ENCODE data around the gene TP53RK. TPM values are rescaled to one million over a fixed set of nuclear protein-coding genes. Genes with fewer than 3 reads are reported as not detected.
A peak's percentile ranks its signal among the peaks of the same experiment; 100 is the strongest.

Gene TP53RK
- total RNA-seq, 1 donor from 2014 or later = 13.6 TPM

GRCh38 chr20:46637020-46637419, 52.2 kb downstream of the TP53RK start:
- H3K4me3 Mint-ChIP-seq (ENCODE audit: unreplicated experiment) = no peak overlapping the region
- no peaks in the 10 kb centered on the region for H3K9me3 Mint-ChIP-seq (ENCODE audit: unreplicated experiment)
- peaks cover 3% of the 10 kb centered on the region for H3K4me1 Mint-ChIP-seq (ENCODE audit: unreplicated experiment)
- peaks cover 4% of the 10 kb centered on the region for H3K27me3 Mint-ChIP-seq (ENCODE audit: unreplicated experiment)
- DNase-seq (ENCODE audit: extremely low spot score, unreplicated experiment) = peak; percentile 73
- H3K27ac Mint-ChIP-seq (ENCODE audit: unreplicated experiment) = no peak overlapping the region
- H3K36me3 Mint-ChIP-seq (ENCODE audit: unreplicated experiment) = no peaks in the 10 kb centered on the region
- TF ChIP-seq CTCF (IDR thresholded peaks at IDR 0.05) = no peak

GRCh38 chr20:46636514-46636913, 52.7 kb downstream of the TP53RK start:
- DNase-seq (ENCODE audit: extremely low spot score, unreplicated experiment) = no peak
- peaks cover 4% of the 10 kb centered on the region for H3K27me3 Mint-ChIP-seq (ENCODE audit: unreplicated experiment)
- no peak overlapping the region for H3K4me3 Mint-ChIP-seq (ENCODE audit: unreplicated experiment)
- TF ChIP-seq CTCF (IDR thresholded peaks at IDR 0.05) = no peak
- no peaks in the 10 kb centered on the region for H3K9me3 Mint-ChIP-seq (ENCODE audit: unreplicated experiment)
- no peaks in the 10 kb centered on the region for H3K36me3 Mint-ChIP-seq (ENCODE audit: unreplicated experiment)
- peaks cover 3% of the 10 kb centered on the region for H3K4me1 Mint-ChIP-seq (ENCODE audit: unreplicated experiment)
- H3K27ac Mint-ChIP-seq (ENCODE audit: unreplicated experiment) = no peak overlapping the region

- no peaks in the 10 kb centered on the region for H3K9me3 Mint-ChIP-seq (ENCODE audit: unreplicated experiment)
- H3K4me3 Mint-ChIP-seq (ENCODE audit: unreplicated experiment) = no peak overlapping the region
Measured at GRCh38 chr20:46635514-46636136, 53.6 kb downstream of the TP53RK start.

GRCh38 chr20:46634528-46634927, 54.7 kb downstream of the TP53RK start:
- Mint-ChIP-seq H3K9me3 (ENCODE audit: unreplicated experiment) (peaks cover 4% of the 10 kb centered on the region), H3K27ac (ENCODE audit: unreplicated experiment) (no peak overlapping the region), H3K36me3 (ENCODE audit: unreplicated experiment) (no peaks in the 10 kb centered on the region), H3K4me3 (ENCODE audit: unreplicated experiment) (no peak overlapping the region), H3K27me3 (ENCODE audit: unreplicated experiment) (peaks cover 2% of the 10 kb centered on the region), H3K4me1 (ENCODE audit: unreplicated experiment) (no peaks in the 10 kb centered on the region)
- no peak for TF ChIP-seq CTCF (IDR thresholded peaks at IDR 0.05)
- DNase-seq (ENCODE audit: extremely low spot score, unreplicated experiment) = peak; percentile 62

More at GRCh38 chr20:46635514-46636136, 53.6 kb downstream of the TP53RK start:
- no peak for TF ChIP-seq CTCF (IDR thresholded peaks at IDR 0.05)
- H3K36me3 Mint-ChIP-seq (ENCODE audit: unreplicated experiment) = no peaks in the 10 kb centered on the region
- peaks cover 2% of the 10 kb centered on the region for H3K27me3 Mint-ChIP-seq (ENCODE audit: unreplicated experiment)
- H3K27ac Mint-ChIP-seq (ENCODE audit: unreplicated experiment) = no peak overlapping the region
- peak; percentile 30 for DNase-seq (ENCODE audit: extremely low spot score, unreplicated experiment)
- H3K4me1 Mint-ChIP-seq (ENCODE audit: unreplicated experiment) = peaks cover under 1% of the 10 kb centered on the region

Other genes with a start within 250 kb of the TP53RK start
- 3.7 and 4.7 TPM in 2 replicates for gene ZNF334, start 175.9 kb downstream of the TP53RK start, total RNA-seq
- gene OCSTAMP, start 138.8 kb downstream of the TP53RK start, total RNA-seq = not detected in 2 replicates
- 1.8 and 2.1 TPM in 2 replicates for gene SLC13A3, start 38.0 kb downstream of the TP53RK start, total RNA-seq
- gene SLC2A10, start 20.2 kb upstream of the TP53RK start, total RNA-seq = 21.6 and 24.8 TPM in 2 replicates
- gene EYA2, start 205.4 kb upstream of the TP53RK start, total RNA-seq = not detected in 2 replicates

Data from osteocyte (in vitro differentiated cells).